ENCODE measurements around the gene TRPV3. TPM values are rescaled to one million over a fixed set of nuclear protein-coding genes. Genes with fewer than 3 reads are reported as not detected.

The TRPV3 gene
- total RNA-seq, 1 donor from 2014 or later = 0.11 TPM

- Histone ChIP-seq H3K4me1 (peaks cover 7 to 14% of the 10 kb centered on the region in 2 donors), H3K9me3 (no peaks in the 10 kb centered on the region), H3K27ac (peak overlapping the region; percentile 59 to 87), H3K4me3 (no peak overlapping the region), H3K36me3 (no peaks in the 10 kb centered on the region), H3K27me3 (no peaks in the 10 kb centered on the region)
- intact Hi-C loops (cut with DNase I) = no loop called here
- no peak for DNase-seq (ENCODE audit: low spot score in 2 of 2)
- TF ChIP-seq, protein P1, sequence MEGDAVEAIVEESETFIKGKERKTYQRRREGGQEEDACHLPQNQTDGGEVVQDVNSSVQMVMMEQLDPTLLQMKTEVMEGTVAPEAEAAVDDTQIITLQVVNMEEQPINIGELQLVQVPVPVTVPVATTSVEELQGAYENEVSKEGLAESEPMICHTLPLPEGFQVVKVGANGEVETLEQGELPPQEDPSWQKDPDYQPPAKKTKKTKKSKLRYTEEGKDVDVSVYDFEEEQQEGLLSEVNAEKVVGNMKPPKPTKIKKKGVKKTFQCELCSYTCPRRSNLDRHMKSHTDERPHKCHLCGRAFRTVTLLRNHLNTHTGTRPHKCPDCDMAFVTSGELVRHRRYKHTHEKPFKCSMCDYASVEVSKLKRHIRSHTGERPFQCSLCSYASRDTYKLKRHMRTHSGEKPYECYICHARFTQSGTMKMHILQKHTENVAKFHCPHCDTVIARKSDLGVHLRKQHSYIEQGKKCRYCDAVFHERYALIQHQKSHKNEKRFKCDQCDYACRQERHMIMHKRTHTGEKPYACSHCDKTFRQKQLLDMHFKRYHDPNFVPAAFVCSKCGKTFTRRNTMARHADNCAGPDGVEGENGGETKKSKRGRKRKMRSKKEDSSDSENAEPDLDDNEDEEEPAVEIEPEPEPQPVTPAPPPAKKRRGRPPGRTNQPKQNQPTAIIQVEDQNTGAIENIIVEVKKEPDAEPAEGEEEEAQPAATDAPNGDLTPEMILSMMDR (IDR thresholded peaks at IDR 0.05) = no peak
These were observed 45.6 kb downstream of the TRPV3 start for GRCh38 chr17:3511852-3512504.

DNA sequence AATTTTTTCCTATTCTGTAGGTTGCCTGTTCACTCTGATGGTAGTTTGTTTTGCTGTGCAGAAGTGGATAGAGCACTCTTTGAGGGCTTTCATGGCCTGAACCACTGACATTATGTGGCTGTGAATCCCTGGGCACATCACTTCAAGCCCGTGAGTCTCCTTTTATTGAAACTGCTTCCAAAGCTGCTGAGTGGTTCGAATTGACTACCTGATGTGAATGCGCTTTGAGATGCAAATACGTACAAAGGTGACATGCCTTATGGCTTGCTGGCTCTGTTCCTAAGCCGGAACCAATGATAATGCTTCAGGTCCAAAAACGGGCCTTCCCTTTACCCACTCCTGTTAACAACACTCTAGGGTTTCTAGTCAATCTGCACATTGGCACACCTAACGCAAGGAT lies 47.5 kb downstream of the TRPV3 start:
- Histone ChIP-seq H3K4me3 (no peak overlapping the region), H3K27ac (no peak overlapping the region), H3K27me3 (no peaks in the 10 kb centered on the region), H3K9me3 (no peaks in the 10 kb centered on the region), H3K36me3 (no peaks in the 10 kb centered on the region), H3K4me1 (peaks cover 7 to 14% of the 10 kb centered on the region in 2 donors)
- DNase-seq (ENCODE audit: low spot score in 2 of 2) = no peak
- TF ChIP-seq, protein P1 (IDR thresholded peaks at IDR 0.05) = no peak
- intact Hi-C loops (cut with DNase I) = no loop called here

GRCh38 chr17:3507869-3508268 lies 49.7 kb downstream of the TRPV3 start:
- H3K27ac ChIP-seq = no peak overlapping the region
- no peaks in the 10 kb centered on the region for H3K27me3 ChIP-seq
- intact Hi-C loops (cut with DNase I) = no loop called here
- no peak overlapping the region for H3K4me3 ChIP-seq
- H3K9me3 ChIP-seq = no peaks in the 10 kb centered on the region
- DNase-seq (ENCODE audit: low spot score in 2 of 2) = no peak
- TF ChIP-seq, protein P1 (IDR thresholded peaks at IDR 0.05) = no peak
- peaks cover 0 to 5% of the 10 kb centered on the region in 2 donors for H3K4me1 ChIP-seq
- H3K36me3 ChIP-seq = no peaks in the 10 kb centered on the region

DNA sequence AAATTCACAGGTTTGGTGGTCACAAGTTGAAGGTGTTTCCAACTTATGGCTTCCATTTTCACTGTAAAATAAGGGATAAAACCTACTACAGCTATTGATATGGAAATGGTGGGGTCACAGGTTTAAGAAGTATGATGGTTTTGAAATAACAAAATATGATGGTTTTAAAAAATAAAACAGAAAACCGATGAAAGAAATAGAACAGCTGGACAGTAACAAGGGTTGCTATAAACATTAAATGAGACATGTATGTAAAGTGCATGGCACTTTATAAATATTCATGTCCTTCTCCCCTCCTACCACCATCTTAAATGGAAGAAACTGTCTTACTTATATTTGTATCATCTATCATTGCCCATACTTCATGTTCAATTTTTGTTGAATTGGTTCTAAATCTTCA lies 50.5 kb downstream of the TRPV3 start:
- peaks cover 0 to 3% of the 10 kb centered on the region in 2 donors for H3K4me1 ChIP-seq
- no peaks in the 10 kb centered on the region for H3K9me3 ChIP-seq
- no peaks in the 10 kb centered on the region for H3K36me3 ChIP-seq
- H3K27me3 ChIP-seq = no peaks in the 10 kb centered on the region
- TF ChIP-seq, protein P1 (IDR thresholded peaks at IDR 0.05) = no peak
- H3K27ac ChIP-seq = no peak overlapping the region
- H3K4me3 ChIP-seq = no peak overlapping the region
- DNase-seq (ENCODE audit: low spot score in 2 of 2) = no peak
- intact Hi-C loops (cut with DNase I) = no loop called here

DNA sequence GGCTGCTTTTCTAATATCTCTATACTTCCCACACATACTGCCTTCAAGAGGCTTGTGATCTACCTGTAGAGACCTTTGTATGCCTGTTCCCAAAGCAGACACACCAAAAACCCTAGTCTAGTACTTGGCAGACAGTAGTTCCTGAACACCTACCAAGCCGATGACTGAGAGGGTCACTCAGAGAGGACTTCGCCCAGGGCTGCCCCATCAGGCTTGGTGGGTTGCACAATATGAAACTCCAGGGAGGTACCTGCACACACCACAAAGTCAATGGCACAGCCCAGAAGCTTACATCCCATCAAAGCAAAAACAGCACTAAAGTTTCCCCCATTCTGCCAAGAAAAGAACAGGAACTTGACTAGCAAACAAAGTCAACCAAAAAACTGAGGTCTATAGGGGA lies 51.6 kb downstream of the TRPV3 start:
- no peaks in the 10 kb centered on the region for H3K4me1 ChIP-seq
- TF ChIP-seq, protein P1 (IDR thresholded peaks at IDR 0.05) = no peak
- DNase-seq (ENCODE audit: low spot score in 2 of 2) = no peak
- no peaks in the 10 kb centered on the region for H3K9me3 ChIP-seq
- H3K27ac ChIP-seq = no peak overlapping the region
- H3K36me3 ChIP-seq = no peaks in the 10 kb centered on the region
- intact Hi-C loops (cut with DNase I) = no loop called here
- H3K27me3 ChIP-seq = no peaks in the 10 kb centered on the region
- no peak overlapping the region for H3K4me3 ChIP-seq

GRCh38 chr17:3505008-3505407 lies 52.6 kb downstream of the TRPV3 start:
- no peaks in the 10 kb centered on the region for H3K27me3 ChIP-seq
- no peaks in the 10 kb centered on the region for H3K36me3 ChIP-seq
- TF ChIP-seq, protein P1 (IDR thresholded peaks at IDR 0.05) = no peak
- DNase-seq (ENCODE audit: low spot score in 2 of 2) = no peak
- intact Hi-C loops (cut with DNase I) = no loop called here
- H3K4me1 ChIP-seq = no peaks in the 10 kb centered on the region
- no peaks in the 10 kb centered on the region for H3K9me3 ChIP-seq
- H3K27ac ChIP-seq = no peak overlapping the region
- no peak overlapping the region for H3K4me3 ChIP-seq
